GM23338 (cell line): Measurements from ENCODE around the gene NDUFV2. TPM values are rescaled to one million over a fixed set of nuclear protein-coding genes. Genes with fewer than 3 reads are reported as not detected.

ENCODE experiments used
- ATAC-seq: fragments of 200-7000 bp; cut with Tn5 transposase; 3 replicates; pipeline ENCODE4 v1.9.1; 2020
- DNase-seq: peaks from one replicate; pipeline ENCODE4 v3.0.0-alpha.2; 2015; ENCODE audit warnings: low spot score
- H2AFZ ChIP-seq: fragments of 200-600 bp; sonication (generic); 2 replicates; pipeline ENCODE4 v1.8.0; 2016; ENCODE audit warnings: antibody characterized with exemption, mild to moderate bottlenecking, moderate library complexity
- H3F3A ChIP-seq: fragments of 200-600 bp; sonication (generic); replicated peaks from 2 replicates; pipeline ENCODE4 v1.8.0; 2017; ENCODE audit warnings: antibody characterized with exemption, mixed run types, low read depth
- H3K27ac ChIP-seq: fragments of 200-600 bp; sonication (generic); 2 replicates; pipeline ENCODE4 v1.6.1; 2016; ENCODE audit warnings: low read depth
- H3K27me3 ChIP-seq: fragments of 200-600 bp; sonication (generic); 2 replicates; pipeline ENCODE4 v1.8.0; 2016; ENCODE audit warnings: mild to moderate bottlenecking, mixed run types, moderate library complexity; ENCODE audit not compliant: insufficient read depth
- H3K36me3 ChIP-seq: fragments of 200-600 bp; sonication (generic); 2 replicates; pipeline ENCODE4 v1.8.0; 2016; ENCODE audit warnings: mild to moderate bottlenecking; ENCODE audit not compliant: insufficient read depth
- H3K4me1 ChIP-seq: fragments of 200-600 bp; sonication (generic); 2 replicates; pipeline ENCODE4 v1.8.0; 2016; ENCODE audit warnings: mild to moderate bottlenecking, moderate library complexity; ENCODE audit not compliant: insufficient read depth
- H3K4me2 ChIP-seq: fragments of 200-600 bp; sonication (generic); 2 replicates; pipeline ENCODE4 v1.7.1; 2017; ENCODE audit warnings: mixed run types
- H3K4me3 ChIP-seq: fragments of 200-600 bp; sonication (generic); 2 replicates; pipeline ENCODE4 v1.6.1; 2016; ENCODE audit warnings: mixed run types
- H3K79me2 ChIP-seq: fragments of 200-600 bp; sonication (generic); replicated peaks from 2 replicates; pipeline ENCODE4 v1.8.0; 2017; ENCODE audit warnings: mild to moderate bottlenecking; ENCODE audit not compliant: insufficient read depth
- H3K9me2 ChIP-seq: fragments of 200-600 bp; sonication (generic); 2 replicates; pipeline ENCODE4 v1.8.0; 2017; ENCODE audit not compliant: insufficient read depth
- H4K20me1 ChIP-seq: fragments of 200-600 bp; sonication (generic); replicated peaks from 2 replicates; pipeline ENCODE4 v1.8.0; 2017; ENCODE audit warnings: mild to moderate bottlenecking; ENCODE audit not compliant: insufficient read depth
- H3K27ac Mint-ChIP-seq: 2 replicates; pipeline ENCODE4 v1.8.0; 2020; ENCODE audit warnings: inconsistent platforms, mild to moderate bottlenecking, moderate library complexity, mixed read lengths
- H3K27me3 Mint-ChIP-seq: 3 replicates; pipeline ENCODE4 v1.8.0; 2022; ENCODE audit warnings: low read depth, mild to moderate bottlenecking, moderate library complexity, mixed read lengths, inconsistent platforms; ENCODE audit not compliant: insufficient read depth, poor library complexity
- H3K36me3 Mint-ChIP-seq: 3 replicates; pipeline ENCODE4 v1.8.0; 2021; ENCODE audit warnings: low read depth, mild to moderate bottlenecking, inconsistent platforms, moderate library complexity, mixed read lengths
- H3K4me1 Mint-ChIP-seq: 3 replicates; pipeline ENCODE4 v1.8.0; 2020; ENCODE audit warnings: mild to moderate bottlenecking, inconsistent platforms, mixed read lengths
- H3K4me3 Mint-ChIP-seq: 3 replicates; pipeline ENCODE4 v1.8.0; 2021; ENCODE audit warnings: moderate library complexity, mild to moderate bottlenecking, inconsistent platforms, mixed read lengths
- H3K9me3 Mint-ChIP-seq: 3 replicates; pipeline ENCODE4 v1.8.0; 2020; ENCODE audit warnings: moderate library complexity, mild to moderate bottlenecking, inconsistent platforms, mixed read lengths
- CREB1 ChIP-seq: fragments of 250-450 bp; sonication (Bioruptor Pico); IDR thresholded peaks from 2 replicates; pipeline ENCODE4 v1.5.0; 2020; ENCODE audit warnings: low read depth, mild to moderate bottlenecking, moderate library complexity
- EZH2 ChIP-seq: fragments of 200-600 bp; sonication (generic); IDR thresholded peaks from one replicate; pipeline ENCODE4 v1.8.0; 2017; ENCODE audit warnings: antibody characterized with exemption, mild to moderate bottlenecking, low read depth; ENCODE audit not compliant: unreplicated experiment
- EZH2phosphoT487 ChIP-seq: fragments of 200-600 bp; sonication (generic); IDR thresholded peaks from one replicate; pipeline ENCODE4 v1.8.1; 2018; ENCODE audit warnings: antibody characterized with exemption; ENCODE audit not compliant: unreplicated experiment
- JUNB ChIP-seq: IDR thresholded peaks from one replicate; pipeline ENCODE4 v1.6.1; 2016; ENCODE audit warnings: antibody characterized with exemption; ENCODE audit not compliant: unreplicated experiment
- NANOG ChIP-seq: IDR thresholded peaks from 2 replicates; pipeline ENCODE4 v1.6.1; 2016; ENCODE audit warnings: antibody characterized with exemption, borderline replicate concordance
- POLR2AphosphoS5 ChIP-seq: IDR thresholded peaks from 2 replicates; pipeline ENCODE4 v1.6.1; 2016; ENCODE audit warnings: antibody characterized with exemption, low read depth
- STAT1 ChIP-seq: IDR thresholded peaks from one replicate; pipeline ENCODE4 v1.6.1; 2016; ENCODE audit warnings: antibody characterized with exemption; ENCODE audit not compliant: unreplicated experiment
- ZNF114 ChIP-seq: fragments of 250-450 bp; sonication (Bioruptor Pico); IDR thresholded peaks from 2 replicates; pipeline ENCODE4 v1.5.0; 2020; ENCODE audit warnings: mild to moderate bottlenecking, moderate library complexity
- ZNF331 ChIP-seq: fragments of 250-450 bp; sonication (Bioruptor Pico); IDR thresholded peaks from 2 replicates; pipeline ENCODE4 v1.5.0; 2020; ENCODE audit warnings: low read depth, mild to moderate bottlenecking, moderate library complexity
- polyA plus RNA-seq: library from polyadenylated mRNA; unstranded; fragments of >200 nt; fragmentation: Nextera tagmentation; extraction: Ambion mirVana; gene quantifications from 2 replicates; pipeline ENCODE4 v1.2.1, GENCODE V29; 2016
- total RNA-seq: library from RNA; depleted of rRNA; stranded (reverse); fragments of >200 nt; shearing (Covaris generic); gene quantifications from 2 replicates; pipeline ENCODE4 v1.2.3, GENCODE V29; 2014
- TF ChIP-seq, protein P1 (sequence below): IDR thresholded peaks from 2 replicates; pipeline ENCODE4 v1.6.1; 2016; ENCODE audit warnings: antibody characterized with exemption
- TF ChIP-seq, protein P2 (sequence below): fragments of 250-450 bp; sonication (Bioruptor Pico); IDR thresholded peaks from 2 replicates; pipeline ENCODE4 v1.5.0; 2020; ENCODE audit warnings: mild to moderate bottlenecking, moderate library complexity
- TF ChIP-seq, protein P3 (sequence below), 2 experiments: fragments of 200-600 bp in 1 of 2; sonication (generic) in 1 of 2; conservative IDR thresholded peaks; 2 replicates each; pipeline versions ENCODE4 v1.5.1 to v1.6.1; 2016 to 2017; ENCODE audit warnings: antibody characterized with exemption in 2 of 2, low read depth in 2 of 2, mild to moderate bottlenecking in 2 of 2, moderate library complexity in 1 of 2
- TF ChIP-seq, protein P4 (sequence below): IDR thresholded peaks from one replicate; pipeline ENCODE4 v1.6.1; 2018; ENCODE audit warnings: antibody characterized with exemption; ENCODE audit not compliant: unreplicated experiment

NDUFV2 gene
- total and polyA plus RNA-seq, 2 experiments from 2014 or later: 157 to 577 TPM

DNA sequence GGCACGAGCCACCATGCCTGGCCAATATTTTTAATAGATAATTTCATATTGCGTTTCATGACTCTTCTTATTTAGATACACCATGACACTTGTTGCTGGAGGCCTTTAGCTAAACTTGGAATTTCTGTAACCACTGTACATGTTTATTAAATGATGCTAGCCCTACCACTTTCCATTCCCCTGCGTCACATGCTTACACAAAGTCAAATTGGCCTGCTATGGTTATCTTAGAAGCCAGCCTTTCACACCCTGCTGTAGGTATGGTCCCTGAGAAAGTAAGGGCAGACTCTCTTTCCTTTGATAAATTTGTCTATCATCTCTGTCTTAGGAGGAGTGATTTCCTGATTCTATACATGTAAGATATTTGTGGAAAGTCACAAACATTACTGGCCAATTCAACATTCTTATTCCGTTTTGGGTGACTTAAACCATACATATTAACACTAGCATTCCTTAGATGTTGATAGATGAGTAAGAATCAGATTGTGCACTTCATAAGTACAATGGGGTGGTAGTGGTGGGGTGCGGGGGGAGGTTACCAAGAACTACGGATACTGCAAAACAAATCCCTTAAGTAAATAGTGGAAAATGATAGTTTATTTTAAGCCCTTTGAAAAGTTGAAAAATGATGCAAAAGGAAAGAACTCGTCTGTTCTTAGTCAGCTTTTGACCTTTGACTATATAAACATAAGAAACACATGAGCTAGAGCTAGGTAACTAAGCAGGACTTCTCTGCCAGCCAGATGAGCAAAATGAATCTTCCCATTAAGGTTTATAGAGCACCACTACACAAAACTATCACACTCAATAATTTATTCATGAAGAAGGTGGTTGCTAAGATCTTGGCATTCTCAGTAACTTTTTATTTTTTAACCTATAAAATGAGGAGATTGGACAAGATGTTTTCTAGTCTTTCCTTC lies 7.9 kb upstream of the NDUFV2 start:
- Histone ChIP-seq H3K27ac (no peak overlapping the region), H4K20me1 (no peaks in the 10 kb centered on the region), H3K79me2 (no peaks in the 10 kb centered on the region), H3F3A (no peaks in the 10 kb centered on the region), H2AFZ (no peak overlapping the region), H3K27me3 (no peaks in the 10 kb centered on the region), H3K4me1 (peaks cover 29% of the 10 kb centered on the region), H3K9me2 (no peaks in the 10 kb centered on the region), H3K4me2 (no peak overlapping the region), H3K36me3 (no peaks in the 10 kb centered on the region), H3K4me3 (no peak overlapping the region)
- Mint-ChIP-seq H3K27me3 (no peaks in the 10 kb centered on the region), H3K4me1 (peaks cover 30% of the 10 kb centered on the region), H3K9me3 (no peaks in the 10 kb centered on the region), H3K4me3 (no peak overlapping the region), H3K27ac (no peak overlapping the region), H3K36me3 (no peaks in the 10 kb centered on the region)
- TF ChIP-seq EZH2phosphoT487 (no peak), ZNF331 (CRISPR knock-in tag) (no peak), STAT1 (no peak), POLR2AphosphoS5 (no peak), NANOG (no peak), CREB1 (CRISPR knock-in tag) (no peak), ZNF114 (CRISPR knock-in tag) (no peak), JUNB (no peak), EZH2 (no peak)
- TF ChIP-seq, protein P1, sequence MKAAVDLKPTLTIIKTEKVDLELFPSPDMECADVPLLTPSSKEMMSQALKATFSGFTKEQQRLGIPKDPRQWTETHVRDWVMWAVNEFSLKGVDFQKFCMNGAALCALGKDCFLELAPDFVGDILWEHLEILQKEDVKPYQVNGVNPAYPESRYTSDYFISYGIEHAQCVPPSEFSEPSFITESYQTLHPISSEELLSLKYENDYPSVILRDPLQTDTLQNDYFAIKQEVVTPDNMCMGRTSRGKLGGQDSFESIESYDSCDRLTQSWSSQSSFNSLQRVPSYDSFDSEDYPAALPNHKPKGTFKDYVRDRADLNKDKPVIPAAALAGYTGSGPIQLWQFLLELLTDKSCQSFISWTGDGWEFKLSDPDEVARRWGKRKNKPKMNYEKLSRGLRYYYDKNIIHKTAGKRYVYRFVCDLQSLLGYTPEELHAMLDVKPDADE: no peak
- TF ChIP-seq, protein P2, sequence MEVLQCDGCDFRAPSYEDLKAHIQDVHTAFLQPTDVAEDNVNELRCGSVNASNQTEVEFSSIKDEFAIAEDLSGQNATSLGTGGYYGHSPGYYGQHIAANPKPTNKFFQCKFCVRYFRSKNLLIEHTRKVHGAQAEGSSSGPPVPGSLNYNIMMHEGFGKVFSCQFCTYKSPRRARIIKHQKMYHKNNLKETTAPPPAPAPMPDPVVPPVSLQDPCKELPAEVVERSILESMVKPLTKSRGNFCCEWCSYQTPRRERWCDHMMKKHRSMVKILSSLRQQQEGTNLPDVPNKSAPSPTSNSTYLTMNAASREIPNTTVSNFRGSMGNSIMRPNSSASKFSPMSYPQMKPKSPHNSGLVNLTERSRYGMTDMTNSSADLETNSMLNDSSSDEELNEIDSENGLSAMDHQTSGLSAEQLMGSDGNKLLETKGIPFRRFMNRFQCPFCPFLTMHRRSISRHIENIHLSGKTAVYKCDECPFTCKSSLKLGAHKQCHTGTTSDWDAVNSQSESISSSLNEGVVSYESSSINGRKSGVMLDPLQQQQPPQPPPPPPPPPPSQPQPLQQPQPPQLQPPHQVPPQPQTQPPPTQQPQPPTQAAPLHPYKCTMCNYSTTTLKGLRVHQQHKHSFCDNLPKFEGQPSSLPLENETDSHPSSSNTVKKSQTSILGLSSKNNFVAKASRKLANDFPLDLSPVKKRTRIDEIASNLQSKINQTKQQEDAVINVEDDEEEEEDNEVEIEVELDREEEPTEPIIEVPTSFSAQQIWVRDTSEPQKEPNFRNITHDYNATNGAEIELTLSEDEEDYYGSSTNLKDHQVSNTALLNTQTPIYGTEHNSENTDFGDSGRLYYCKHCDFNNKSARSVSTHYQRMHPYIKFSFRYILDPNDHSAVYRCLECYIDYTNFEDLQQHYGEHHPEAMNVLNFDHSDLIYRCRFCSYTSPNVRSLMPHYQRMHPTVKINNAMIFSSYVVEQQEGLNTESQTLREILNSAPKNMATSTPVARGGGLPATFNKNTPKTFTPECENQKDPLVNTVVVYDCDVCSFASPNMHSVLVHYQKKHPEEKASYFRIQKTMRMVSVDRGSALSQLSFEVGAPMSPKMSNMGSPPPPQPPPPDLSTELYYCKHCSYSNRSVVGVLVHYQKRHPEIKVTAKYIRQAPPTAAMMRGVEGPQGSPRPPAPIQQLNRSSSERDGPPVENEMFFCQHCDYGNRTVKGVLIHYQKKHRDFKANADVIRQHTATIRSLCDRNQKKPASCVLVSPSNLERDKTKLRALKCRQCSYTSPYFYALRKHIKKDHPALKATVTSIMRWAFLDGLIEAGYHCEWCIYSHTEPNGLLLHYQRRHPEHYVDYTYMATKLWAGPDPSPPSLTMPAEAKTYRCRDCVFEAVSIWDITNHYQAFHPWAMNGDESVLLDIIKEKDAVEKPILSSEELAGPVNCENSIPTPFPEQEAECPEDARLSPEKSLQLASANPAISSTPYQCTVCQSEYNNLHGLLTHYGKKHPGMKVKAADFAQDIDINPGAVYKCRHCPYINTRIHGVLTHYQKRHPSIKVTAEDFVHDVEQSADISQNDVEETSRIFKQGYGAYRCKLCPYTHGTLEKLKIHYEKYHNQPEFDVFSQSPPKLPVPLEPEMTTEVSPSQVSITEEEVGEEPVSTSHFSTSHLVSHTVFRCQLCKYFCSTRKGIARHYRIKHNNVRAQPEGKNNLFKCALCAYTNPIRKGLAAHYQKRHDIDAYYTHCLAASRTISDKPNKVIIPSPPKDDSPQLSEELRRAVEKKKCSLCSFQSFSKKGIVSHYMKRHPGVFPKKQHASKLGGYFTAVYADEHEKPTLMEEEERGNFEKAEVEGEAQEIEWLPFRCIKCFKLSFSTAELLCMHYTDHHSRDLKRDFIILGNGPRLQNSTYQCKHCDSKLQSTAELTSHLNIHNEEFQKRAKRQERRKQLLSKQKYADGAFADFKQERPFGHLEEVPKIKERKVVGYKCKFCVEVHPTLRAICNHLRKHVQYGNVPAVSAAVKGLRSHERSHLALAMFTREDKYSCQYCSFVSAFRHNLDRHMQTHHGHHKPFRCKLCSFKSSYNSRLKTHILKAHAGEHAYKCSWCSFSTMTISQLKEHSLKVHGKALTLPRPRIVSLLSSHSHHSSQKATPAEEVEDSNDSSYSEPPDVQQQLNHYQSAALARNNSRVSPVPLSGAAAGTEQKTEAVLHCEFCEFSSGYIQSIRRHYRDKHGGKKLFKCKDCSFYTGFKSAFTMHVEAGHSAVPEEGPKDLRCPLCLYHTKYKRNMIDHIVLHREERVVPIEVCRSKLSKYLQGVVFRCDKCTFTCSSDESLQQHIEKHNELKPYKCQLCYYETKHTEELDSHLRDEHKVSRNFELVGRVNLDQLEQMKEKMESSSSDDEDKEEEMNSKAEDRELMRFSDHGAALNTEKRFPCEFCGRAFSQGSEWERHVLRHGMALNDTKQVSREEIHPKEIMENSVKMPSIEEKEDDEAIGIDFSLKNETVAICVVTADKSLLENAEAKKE: no peak
- TF ChIP-seq, protein P3, sequence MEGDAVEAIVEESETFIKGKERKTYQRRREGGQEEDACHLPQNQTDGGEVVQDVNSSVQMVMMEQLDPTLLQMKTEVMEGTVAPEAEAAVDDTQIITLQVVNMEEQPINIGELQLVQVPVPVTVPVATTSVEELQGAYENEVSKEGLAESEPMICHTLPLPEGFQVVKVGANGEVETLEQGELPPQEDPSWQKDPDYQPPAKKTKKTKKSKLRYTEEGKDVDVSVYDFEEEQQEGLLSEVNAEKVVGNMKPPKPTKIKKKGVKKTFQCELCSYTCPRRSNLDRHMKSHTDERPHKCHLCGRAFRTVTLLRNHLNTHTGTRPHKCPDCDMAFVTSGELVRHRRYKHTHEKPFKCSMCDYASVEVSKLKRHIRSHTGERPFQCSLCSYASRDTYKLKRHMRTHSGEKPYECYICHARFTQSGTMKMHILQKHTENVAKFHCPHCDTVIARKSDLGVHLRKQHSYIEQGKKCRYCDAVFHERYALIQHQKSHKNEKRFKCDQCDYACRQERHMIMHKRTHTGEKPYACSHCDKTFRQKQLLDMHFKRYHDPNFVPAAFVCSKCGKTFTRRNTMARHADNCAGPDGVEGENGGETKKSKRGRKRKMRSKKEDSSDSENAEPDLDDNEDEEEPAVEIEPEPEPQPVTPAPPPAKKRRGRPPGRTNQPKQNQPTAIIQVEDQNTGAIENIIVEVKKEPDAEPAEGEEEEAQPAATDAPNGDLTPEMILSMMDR (conservative IDR thresholded peaks at IDR 0.05; ENCODE audit: low read depth in 2 of 2): no peak
- TF ChIP-seq, protein P4, sequence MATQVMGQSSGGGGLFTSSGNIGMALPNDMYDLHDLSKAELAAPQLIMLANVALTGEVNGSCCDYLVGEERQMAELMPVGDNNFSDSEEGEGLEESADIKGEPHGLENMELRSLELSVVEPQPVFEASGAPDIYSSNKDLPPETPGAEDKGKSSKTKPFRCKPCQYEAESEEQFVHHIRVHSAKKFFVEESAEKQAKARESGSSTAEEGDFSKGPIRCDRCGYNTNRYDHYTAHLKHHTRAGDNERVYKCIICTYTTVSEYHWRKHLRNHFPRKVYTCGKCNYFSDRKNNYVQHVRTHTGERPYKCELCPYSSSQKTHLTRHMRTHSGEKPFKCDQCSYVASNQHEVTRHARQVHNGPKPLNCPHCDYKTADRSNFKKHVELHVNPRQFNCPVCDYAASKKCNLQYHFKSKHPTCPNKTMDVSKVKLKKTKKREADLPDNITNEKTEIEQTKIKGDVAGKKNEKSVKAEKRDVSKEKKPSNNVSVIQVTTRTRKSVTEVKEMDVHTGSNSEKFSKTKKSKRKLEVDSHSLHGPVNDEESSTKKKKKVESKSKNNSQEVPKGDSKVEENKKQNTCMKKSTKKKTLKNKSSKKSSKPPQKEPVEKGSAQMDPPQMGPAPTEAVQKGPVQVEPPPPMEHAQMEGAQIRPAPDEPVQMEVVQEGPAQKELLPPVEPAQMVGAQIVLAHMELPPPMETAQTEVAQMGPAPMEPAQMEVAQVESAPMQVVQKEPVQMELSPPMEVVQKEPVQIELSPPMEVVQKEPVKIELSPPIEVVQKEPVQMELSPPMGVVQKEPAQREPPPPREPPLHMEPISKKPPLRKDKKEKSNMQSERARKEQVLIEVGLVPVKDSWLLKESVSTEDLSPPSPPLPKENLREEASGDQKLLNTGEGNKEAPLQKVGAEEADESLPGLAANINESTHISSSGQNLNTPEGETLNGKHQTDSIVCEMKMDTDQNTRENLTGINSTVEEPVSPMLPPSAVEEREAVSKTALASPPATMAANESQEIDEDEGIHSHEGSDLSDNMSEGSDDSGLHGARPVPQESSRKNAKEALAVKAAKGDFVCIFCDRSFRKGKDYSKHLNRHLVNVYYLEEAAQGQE: no peak
- DNase-seq: no peak
- no peak for ATAC-seq
